Activated CD4-positive, alpha-beta T cell treated with anti-CD3 and anti-CD28 coated beads for 24 hours (primary cell): ENCODE data around the gene UQCC5.
"Not testable (repeated sequence)": the region's sequence is repeated elsewhere in the genome, so short reads cannot be mapped to it uniquely, and the experiment has no call there.

Experiments used
- DNase-seq, 2 donors: peaks; one replicate each; pipeline ENCODE4 v3.0.0-alpha.2; 2020; ENCODE audit warnings: low read depth in 2 of 2

Gene UQCC5

DNA sequence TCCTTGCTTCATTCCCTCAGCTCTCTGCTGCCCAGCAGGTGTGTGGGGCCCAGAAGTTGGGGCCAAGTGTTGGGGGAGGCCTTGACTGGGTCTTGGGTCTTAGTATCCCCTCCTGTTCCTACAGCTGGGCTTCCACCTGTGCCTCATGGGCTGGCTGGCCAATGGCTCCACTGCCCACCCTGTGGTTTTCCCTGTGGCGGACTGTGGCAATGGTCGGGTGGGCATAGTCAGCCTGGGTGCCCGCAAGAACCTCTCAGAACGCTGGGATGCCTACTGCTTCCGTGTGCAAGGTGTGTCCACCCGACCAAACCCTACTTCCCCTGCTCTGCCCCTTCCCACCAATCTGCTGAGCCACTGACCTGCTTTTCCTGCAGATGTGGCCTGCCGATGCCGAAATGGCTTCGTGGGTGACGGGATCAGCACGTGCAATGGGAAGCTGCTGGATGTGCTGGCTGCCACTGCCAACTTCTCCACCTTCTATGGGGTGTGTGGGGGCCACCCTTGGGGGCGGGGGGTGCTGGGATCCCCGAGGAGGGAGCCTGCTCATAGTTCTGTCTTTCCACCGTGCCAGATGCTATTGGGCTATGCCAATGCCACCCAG, 13.7 kb upstream of the UQCC5 start:
- DNase-seq: no peak

DNA sequence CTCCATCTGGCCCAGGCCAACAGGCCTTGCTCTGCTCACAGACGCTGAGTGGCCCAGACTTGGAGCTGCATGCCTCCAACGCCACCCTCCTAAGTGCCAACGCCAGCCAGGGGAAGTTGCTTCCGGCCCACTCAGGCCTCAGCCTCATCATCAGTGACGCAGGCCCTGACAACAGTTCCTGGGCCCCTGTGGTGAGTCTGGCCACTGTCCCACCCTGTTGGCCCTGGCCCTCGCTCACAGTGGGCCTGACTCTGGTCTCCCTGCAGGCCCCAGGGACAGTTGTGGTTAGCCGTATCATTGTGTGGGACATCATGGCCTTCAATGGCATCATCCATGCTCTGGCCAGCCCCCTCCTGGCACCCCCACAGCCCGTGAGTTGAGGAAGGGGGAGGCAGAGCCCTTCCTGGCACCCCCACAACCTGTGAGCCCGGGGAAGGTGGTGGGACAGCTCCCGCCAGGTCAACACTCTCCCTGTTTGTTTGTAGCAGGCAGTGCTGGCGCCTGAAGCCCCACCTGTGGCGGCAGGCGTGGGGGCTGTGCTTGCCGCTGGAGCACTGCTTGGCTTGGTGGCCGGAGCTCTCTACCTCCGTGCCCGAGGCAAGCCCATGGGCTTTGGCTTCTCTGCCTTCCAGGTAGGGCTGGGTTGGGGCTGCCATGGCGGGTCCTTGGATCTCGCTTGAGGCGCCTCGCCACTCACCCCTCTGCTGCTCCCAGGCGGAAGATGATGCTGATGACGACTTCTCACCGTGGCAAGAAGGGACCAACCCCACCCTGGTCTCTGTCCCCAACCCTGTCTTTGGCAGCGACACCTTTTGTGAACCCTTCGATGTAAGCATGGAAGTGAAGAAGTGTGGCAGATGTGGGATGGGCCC, 12.8 kb upstream of the UQCC5 start:
- DNase-seq: no peak

DNA sequence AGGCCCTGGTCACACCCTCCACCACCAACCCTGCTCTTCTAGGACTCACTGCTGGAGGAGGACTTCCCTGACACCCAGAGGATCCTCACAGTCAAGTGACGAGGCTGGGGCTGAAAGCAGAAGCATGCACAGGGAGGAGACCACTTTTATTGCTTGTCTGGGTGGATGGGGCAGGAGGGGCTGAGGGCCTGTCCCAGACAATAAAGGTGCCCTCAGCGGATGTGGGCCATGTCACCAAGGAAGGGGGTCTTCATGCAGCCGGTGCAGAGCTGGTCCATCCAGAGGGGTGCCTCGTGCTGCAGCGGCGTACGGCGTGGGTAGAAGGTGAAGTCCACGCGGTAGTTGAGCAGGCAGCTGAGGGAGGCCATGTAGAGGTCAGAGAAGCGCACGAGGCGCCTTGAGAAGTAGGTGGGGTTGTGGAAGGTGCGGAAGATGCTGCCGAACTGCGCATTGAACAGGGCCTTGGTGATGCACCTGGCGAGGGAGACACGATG, 12.1 kb upstream of the UQCC5 start:
- no peak for DNase-seq

DNA sequence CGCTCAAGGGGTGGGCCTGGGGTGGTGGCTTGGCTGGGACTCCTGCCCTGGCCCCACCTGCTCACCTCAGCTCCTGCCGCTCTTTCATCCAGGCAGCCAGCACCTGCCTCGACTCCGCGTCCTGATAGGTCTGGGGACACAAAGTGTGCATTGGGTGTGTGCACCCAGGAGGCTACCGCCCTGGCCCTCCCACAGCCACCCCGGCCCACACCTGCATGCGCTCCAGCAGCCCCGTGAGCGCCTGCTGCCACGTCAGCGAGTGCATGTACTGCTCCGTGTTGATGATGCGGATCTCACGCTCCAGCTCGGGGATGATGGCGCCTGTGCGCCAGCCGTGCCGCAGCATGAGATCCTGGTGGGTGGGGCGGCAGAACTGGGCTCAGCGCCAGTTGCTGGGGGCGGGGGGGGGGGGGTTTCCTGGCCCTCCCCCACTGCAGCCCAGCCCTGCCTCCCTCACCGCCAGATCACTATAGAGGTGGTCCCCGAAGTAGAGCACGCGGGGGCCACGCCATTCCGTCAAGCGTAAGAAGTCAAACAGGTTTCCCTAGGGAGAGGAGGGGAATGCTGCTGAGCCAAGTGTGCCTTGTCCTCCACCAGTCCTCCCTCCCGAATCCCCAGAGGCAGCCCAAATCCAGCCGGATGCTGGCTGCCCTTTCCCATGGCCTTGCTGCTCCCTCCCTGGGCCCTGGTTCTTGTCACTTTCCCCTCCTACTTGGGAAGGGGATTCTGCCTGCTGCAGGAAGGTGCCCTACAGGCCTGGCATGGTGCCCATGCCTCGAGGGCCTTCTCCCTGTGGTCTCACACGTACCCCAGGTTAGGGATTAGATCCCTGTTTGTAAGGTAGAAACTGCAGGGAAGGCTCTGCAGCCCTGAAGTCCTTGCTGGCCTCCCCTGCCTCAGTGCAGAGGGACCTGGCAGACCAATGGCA, 11.4 kb upstream of the UQCC5 start:
- DNase-seq: no peak

- no peak for DNase-seq
Observed at GRCh38 chr3:52525680-52526561, 10.5 kb upstream of the UQCC5 start.

DNA sequence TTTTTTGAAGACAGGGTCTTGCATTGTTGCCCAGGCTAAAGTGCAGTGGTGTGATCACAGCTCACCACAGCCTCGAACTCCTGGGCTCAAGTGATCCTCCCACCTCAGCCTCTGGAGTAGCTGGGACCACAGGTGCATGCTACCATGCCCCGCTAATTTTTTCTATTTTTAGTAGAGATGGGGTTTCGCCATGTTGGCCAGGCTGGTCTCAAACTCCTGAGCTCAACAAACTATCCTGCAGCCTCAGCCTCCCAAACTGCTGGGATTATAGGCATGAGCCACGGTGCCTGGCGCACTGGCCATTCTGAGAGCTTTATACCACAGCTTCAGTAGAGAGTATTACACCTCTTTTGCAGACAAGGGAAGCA, 9.8 kb upstream of the UQCC5 start:
- not testable (repeated sequence) for DNase-seq

DNA sequence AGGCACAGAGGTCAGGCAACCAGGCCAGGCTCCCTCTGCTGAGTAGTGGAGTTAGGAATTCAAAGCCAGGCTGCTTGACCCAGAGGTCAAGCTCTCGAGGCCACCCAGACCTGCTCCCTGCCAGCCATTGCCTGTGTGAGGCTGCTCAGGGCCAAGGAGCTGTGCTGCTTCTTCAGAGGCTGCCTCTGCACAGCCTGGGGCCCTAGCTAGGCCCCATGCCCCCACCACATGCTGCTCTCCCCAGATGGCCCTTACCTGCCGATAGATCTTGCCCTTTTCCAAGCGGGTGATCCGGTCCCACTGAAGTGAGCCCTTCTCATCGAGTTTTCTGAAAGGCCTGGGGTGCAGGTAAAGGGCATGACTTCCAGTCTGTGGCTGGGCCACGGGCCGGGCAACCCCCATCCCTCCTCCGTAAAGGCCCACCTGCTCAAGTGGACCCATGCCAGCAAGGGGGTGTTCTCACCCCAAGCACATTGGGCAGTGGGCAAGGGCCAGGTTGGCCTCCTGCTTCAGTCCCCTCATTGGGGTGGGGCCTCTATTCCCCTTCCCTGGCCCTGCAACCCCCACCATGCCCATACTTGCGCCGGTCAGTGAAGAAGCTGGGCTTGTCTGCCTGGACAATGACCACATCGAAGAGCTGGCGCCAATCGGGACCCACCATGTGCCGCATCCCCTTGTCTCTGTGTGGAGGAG, 9.2 kb upstream of the UQCC5 start:
- DNase-seq: no peak

DNA sequence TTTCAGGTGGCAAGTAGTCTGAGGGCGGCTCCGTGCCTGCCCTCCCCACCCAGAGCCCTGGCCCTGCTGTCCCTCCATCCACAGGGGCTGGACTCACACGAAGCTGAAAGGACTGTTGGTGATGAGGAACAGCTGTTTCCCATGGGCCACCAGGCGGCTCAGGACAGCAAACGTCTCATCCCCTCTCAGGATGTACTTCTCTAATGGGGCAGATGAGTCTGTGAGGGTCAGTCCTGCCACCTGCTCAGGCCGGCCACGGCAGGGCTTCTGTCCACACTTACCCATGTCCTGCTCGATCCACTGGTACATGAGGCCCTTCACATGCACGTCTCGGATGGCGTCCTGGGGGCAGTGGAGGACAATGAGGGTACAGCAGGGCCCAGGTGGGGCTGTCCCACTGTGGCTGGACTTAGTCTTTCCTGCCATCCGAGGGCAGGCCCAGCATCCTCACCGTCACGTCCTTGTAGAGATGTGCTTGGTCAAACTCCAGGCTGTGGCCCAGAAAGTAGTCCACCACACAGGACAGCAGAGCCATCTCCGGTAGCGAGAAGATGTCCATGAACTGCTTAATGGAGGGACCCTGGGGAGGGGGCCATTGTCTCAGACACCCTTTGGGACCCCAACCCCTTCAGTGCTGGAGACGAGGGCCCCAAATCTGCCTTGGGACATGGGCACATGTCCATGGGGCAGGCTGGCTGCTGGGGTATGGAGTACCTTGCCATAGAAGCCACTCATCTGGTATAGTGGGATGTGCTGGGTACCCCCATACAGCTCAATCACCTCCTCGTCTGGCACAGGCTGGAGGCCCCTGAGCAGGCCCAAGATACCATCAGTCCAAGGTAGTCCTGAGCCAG, 8.4 kb upstream of the UQCC5 start:
- DNase-seq: no peak

DNA sequence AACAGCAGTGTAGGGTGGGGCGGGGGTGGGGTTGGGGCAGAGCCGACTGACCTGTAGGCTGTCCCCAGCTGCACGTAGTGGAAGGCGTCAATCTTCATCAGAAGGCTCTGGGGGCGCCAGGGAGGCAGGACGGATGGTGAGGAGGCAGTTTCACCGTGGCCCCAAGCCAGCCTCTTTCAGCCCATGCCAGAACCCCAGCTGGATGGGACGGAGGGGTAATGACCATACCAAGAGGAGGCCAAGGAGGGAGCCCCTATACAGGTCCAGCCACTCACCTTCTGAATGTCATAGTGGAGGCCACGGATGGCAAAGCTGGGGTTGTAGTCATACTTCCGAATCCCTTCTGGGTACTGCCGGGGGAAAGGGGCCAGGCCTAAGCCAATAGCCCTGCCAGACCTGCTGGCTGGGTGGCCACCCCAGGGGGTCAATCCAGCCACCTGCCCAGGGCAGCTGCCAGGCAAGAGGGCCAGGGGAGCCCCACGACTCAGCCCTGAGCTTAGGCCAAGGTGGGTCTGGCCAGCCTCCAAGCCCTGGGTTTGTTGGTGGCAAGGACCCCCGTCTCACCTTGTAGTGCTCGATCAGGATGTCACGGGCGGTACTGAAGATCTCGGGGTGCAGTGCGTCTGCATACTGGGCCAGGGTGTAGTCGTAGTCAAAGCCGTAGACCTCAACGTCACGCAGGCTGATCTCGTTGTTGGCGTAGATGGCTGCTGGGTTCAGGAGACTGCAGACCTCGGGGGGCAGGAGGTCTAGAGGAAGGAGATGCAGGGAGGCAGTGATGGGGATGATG, 7.6 kb upstream of the UQCC5 start:
- DNase-seq: no peak

GRCh38 chr3:52529376-52530333, 6.8 kb upstream of the UQCC5 start:
- no peak for DNase-seq

GRCh38 chr3:52530918-52531826, 5.2 kb upstream of the UQCC5 start:
- no peak for DNase-seq

- no peak for DNase-seq
Observed at GRCh38 chr3:52531860-52532516, 4.4 kb upstream of the UQCC5 start.

- no peak for DNase-seq
Observed at GRCh38 chr3:52532517-52532837, 3.9 kb upstream of the UQCC5 start.

DNA sequence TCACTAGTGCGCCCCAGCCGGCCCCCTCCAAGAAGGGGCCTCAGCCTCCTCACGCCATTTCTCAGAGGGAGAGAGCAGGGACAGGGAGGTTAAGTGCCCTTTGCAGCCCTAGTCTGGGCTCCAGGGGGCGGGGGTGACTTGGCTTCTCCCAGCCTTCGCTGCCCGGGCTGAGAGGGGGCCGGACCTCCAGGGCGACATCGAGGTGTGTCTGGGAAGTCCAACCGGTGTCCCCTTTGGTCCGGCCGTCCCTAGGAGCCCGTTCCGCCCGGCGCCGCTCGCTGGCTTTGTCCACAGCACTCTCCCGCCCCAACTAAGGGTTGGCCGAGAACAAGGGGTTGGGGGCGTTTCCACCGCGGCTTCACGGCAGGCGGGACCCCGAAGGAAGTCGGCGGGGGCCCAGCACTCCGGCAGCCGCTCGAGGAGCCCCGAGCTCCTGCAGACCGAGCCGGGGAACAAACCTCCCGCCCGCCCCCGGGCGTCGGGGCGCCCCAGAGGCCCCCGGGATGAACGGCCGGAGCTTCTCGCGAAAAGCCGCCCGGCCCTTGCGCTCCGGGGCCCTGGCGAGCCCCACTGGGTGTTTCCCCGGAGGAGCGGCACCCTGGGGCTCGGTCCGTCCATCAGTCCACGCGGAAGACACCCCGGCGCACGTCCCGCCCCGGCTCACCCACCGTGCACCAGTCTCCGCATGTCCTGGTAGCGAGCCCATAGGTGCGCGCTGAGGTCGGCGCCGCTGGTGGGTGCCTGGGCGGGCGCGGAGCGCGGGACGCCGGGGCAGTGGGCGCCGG, 3.4 kb upstream of the UQCC5 start:
- DNase-seq: peak in 1 of 2 donors; percentile 15

- peak; percentile 46 to 51 for DNase-seq
Observed at GRCh38 chr3:52533623-52534280, 2.7 kb upstream of the UQCC5 start, which contains the start of gene NT5DC2. TSS of gene NT5DC2 (minus strand) at chr3:52533857. CDS start at chr3:52533737, 120 bp downstream.
